H9 (cell line): ENCODE measurements around the gene PI16. TPM values are rescaled to one million over a fixed set of nuclear protein-coding genes. Genes with fewer than 3 reads are reported as not detected.
"Not testable (repeated sequence)": the region's sequence is repeated elsewhere in the genome, so short reads cannot be mapped to it uniquely, and the experiment has no call there.

Experiments
- DNase-seq: peaks from one replicate; pipeline ENCODE4 v3.0.0-alpha.2; 2017
- H2AFZ ChIP-seq: one replicate; pipeline ENCODE4 v1.6.1; 2013; ENCODE audit warnings: mild to moderate bottlenecking, low read length, control low read depth, moderate library complexity
- H2AK5ac ChIP-seq: 2 replicates; pipeline ENCODE4 v1.6.1; 2013; ENCODE audit warnings: low read length, control low read depth, mixed read lengths; ENCODE audit not compliant: insufficient read length
- H2BK120ac ChIP-seq: one replicate; pipeline ENCODE4 v1.6.1; 2013; ENCODE audit warnings: low read depth, mild to moderate bottlenecking, low read length, control low read depth, inconsistent platforms; ENCODE audit not compliant: poor library complexity, severe bottlenecking
- H2BK12ac ChIP-seq: 2 replicates; pipeline ENCODE4 v1.6.1; 2013; ENCODE audit warnings: low read length, control low read depth, mixed read lengths, low read depth; ENCODE audit not compliant: insufficient read length
- H2BK15ac ChIP-seq: 2 replicates; pipeline ENCODE4 v1.6.1; 2013; ENCODE audit warnings: low read depth, low read length, control low read depth
- H2BK20ac ChIP-seq: one replicate; pipeline ENCODE4 v1.6.1; 2013; ENCODE audit warnings: low read depth, mild to moderate bottlenecking, low read length, control low read depth, inconsistent platforms; ENCODE audit not compliant: poor library complexity, severe bottlenecking
- H2BK5ac ChIP-seq: 2 replicates; pipeline ENCODE4 v1.6.1; 2013; ENCODE audit warnings: low read length, control low read depth, mixed read lengths; ENCODE audit not compliant: insufficient read length
- H3K14ac ChIP-seq: 2 replicates; pipeline ENCODE4 v1.6.1; 2013; ENCODE audit warnings: low read length, control low read depth; ENCODE audit not compliant: insufficient read depth
- H3K18ac ChIP-seq: 2 replicates; pipeline ENCODE4 v1.6.1; 2013; ENCODE audit warnings: low read depth, mild to moderate bottlenecking, mixed read lengths, low read length, control low read depth; ENCODE audit not compliant: insufficient read length
- H3K23ac ChIP-seq: 2 replicates; pipeline ENCODE4 v1.6.1; 2013; ENCODE audit warnings: low read length, control low read depth, mixed read lengths, low read depth; ENCODE audit not compliant: insufficient read length
- H3K23me2 ChIP-seq: 2 replicates; pipeline ENCODE4 v1.6.1; 2013; ENCODE audit warnings: low read depth, mild to moderate bottlenecking, mixed read lengths, low read length, control low read depth; ENCODE audit not compliant: insufficient read length, poor library complexity, severe bottlenecking
- H3K27ac ChIP-seq: 2 replicates; pipeline ENCODE4 v1.5.1; 2013; ENCODE audit warnings: low read length, control low read depth, mixed read lengths, low read depth; ENCODE audit not compliant: insufficient read length
- H3K27me3 ChIP-seq: 2 replicates; pipeline ENCODE4 v1.6.1; 2013; ENCODE audit warnings: low read length, control low read depth, inconsistent platforms; ENCODE audit not compliant: insufficient read depth
- H3K4ac ChIP-seq: 2 replicates; pipeline ENCODE4 v1.6.1; 2013; ENCODE audit warnings: low read depth, mild to moderate bottlenecking, control low read depth, inconsistent platforms, low read length, moderate library complexity
- H3K4me1 ChIP-seq: 2 replicates; pipeline ENCODE4 v1.6.1; 2013; ENCODE audit warnings: low read length, control low read depth, inconsistent platforms; ENCODE audit not compliant: insufficient read depth
- H3K4me2 ChIP-seq: 2 replicates; pipeline ENCODE4 v1.6.1; 2013; ENCODE audit warnings: low read length, control low read depth, mixed read lengths; ENCODE audit not compliant: insufficient read length, insufficient read depth
- H3K56ac ChIP-seq: 2 replicates; pipeline ENCODE4 v1.6.1; 2013; ENCODE audit warnings: low read depth, mild to moderate bottlenecking, mixed read lengths, low read length, control low read depth; ENCODE audit not compliant: insufficient read length
- H3K79me1 ChIP-seq: 2 replicates; pipeline ENCODE4 v1.6.1; 2013; ENCODE audit warnings: low read depth, mild to moderate bottlenecking, moderate library complexity, low read length, control low read depth, inconsistent platforms; ENCODE audit not compliant: insufficient read depth, poor library complexity, severe bottlenecking
- H3K79me2 ChIP-seq: 2 replicates; pipeline ENCODE4 v1.6.1; 2013; ENCODE audit warnings: low read length, control low read depth, inconsistent platforms; ENCODE audit not compliant: insufficient read depth
- H3K9ac ChIP-seq: 2 replicates; pipeline ENCODE4 v1.6.1; 2013; ENCODE audit warnings: low read length, control low read depth, mixed read lengths; ENCODE audit not compliant: insufficient read length; ENCODE audit errors: extremely low read depth
- H3K9me3 ChIP-seq: one replicate; pipeline ENCODE4 v1.6.1; 2013; ENCODE audit warnings: low read depth, low read length, inconsistent platforms; ENCODE audit not compliant: control insufficient read depth
- H3T11ph ChIP-seq: one replicate; pipeline ENCODE4 v1.6.1; 2013; ENCODE audit warnings: mild to moderate bottlenecking, low read length, control low read depth, inconsistent platforms
- H4K20me1 ChIP-seq: one replicate; pipeline ENCODE4 v1.6.1; 2013; ENCODE audit not compliant: control insufficient read depth, insufficient read length, insufficient read depth
- H4K5ac ChIP-seq: 2 replicates; pipeline ENCODE4 v1.6.1; 2013; ENCODE audit warnings: low read depth, mild to moderate bottlenecking, mixed read lengths, low read length, control low read depth; ENCODE audit not compliant: insufficient read length
- H4K8ac ChIP-seq: replicated peaks from 2 replicates; pipeline ENCODE4 v1.6.1; 2013; ENCODE audit warnings: low read length, control low read depth, mixed read lengths, low read depth; ENCODE audit not compliant: insufficient read length
- H4K91ac ChIP-seq: 2 replicates; pipeline ENCODE4 v1.6.1; 2013; ENCODE audit warnings: low read depth, mild to moderate bottlenecking, moderate library complexity, mixed read lengths, low read length, control low read depth; ENCODE audit not compliant: insufficient read length
- H3K27ac Mint-ChIP-seq, 3 experiments: 2 replicates in 2 of 3; 3 replicates in 1 of 3; pipeline ENCODE4 v1.8.0; 2020 to 2021; ENCODE audit warnings: mixed read lengths in 3 of 3, mild to moderate bottlenecking in 1 of 3, moderate library complexity in 1 of 3
- H3K27me3 Mint-ChIP-seq: 2 replicates; pipeline ENCODE4 v1.8.0; 2021; ENCODE audit warnings: low read depth, mild to moderate bottlenecking, moderate library complexity, mixed read lengths
- H3K36me3 Mint-ChIP-seq, 3 experiments: 2 replicates in 2 of 3; 3 replicates in 1 of 3; pipeline ENCODE4 v1.8.0; 2020 to 2021; ENCODE audit warnings: low read depth in 3 of 3, mixed read lengths in 3 of 3; ENCODE audit not compliant: insufficient read depth in 1 of 3
- H3K4me1 Mint-ChIP-seq, 2 experiments: 2 replicates each; pipeline ENCODE4 v1.8.0; 2020; ENCODE audit warnings: mixed read lengths in 2 of 2
- H3K4me3 Mint-ChIP-seq, 2 experiments: 2 replicates in 1 of 2; 3 replicates in 1 of 2; pipeline ENCODE4 v1.8.0; 2020 to 2021; ENCODE audit warnings: mild to moderate bottlenecking in 2 of 2, mixed read lengths in 2 of 2, moderate library complexity in 1 of 2
- H3K9me3 Mint-ChIP-seq, 2 experiments: 2 replicates in 1 of 2; 3 replicates in 1 of 2; pipeline ENCODE4 v1.8.0; 2020; ENCODE audit warnings: mild to moderate bottlenecking in 2 of 2, mixed read lengths in 2 of 2, moderate library complexity in 1 of 2
- WGBS: extraction: QIAGEN DNeasy Blood & Tissue Kit; methylation state at CpG from one replicate; pipeline ENCODE4 v1.1.7; 2013; ENCODE audit warnings: missing lambda C conversion rate, low lambda C conversion rate, mixed read lengths; ENCODE audit not compliant: insufficient read length; ENCODE audit errors: extremely low coverage; 5-methylcytosine and 5-hydroxymethylcytosine counted together
- total RNA-seq: library from RNA; stranded (reverse); gene quantifications from 2 replicates; pipeline ENCODE4 v1.2.1, GENCODE V29; 2021
- TF ChIP-seq, protein P1 (sequence below): fragments of 200-600 bp; sonication (generic); conservative IDR thresholded peaks from 3 replicates; pipeline ENCODE4 v1.8.0; 2021; ENCODE audit warnings: antibody characterized with exemption, mild to moderate bottlenecking

The PI16 gene
- total RNA-seq, 1 experiment from 2014 or later = not detected

GRCh38 chr6:36989264-36989663, 34.7 kb downstream of the PI16 start:
- no peak overlapping the region for H3T11ph ChIP-seq
- no peak overlapping the region for H3K4me2 ChIP-seq
- no peak overlapping the region for H2BK5ac ChIP-seq
- H3K9me3 Mint-ChIP-seq = no peaks in the 10 kb centered on the region
- peaks cover 21% of the 10 kb centered on the region for H3K23me2 ChIP-seq
- DNase-seq = no peak
- no peak overlapping the region for H4K91ac ChIP-seq
- no peak overlapping the region for H2BK15ac ChIP-seq
- no CpG with 5 or more reads among the region's 6 CpGs for WGBS
- H4K20me1 ChIP-seq = no peaks in the 10 kb centered on the region
- H3K4me1 Mint-ChIP-seq = peaks cover 8 to 9% of the 10 kb centered on the region in 2 experiments
- H2AFZ ChIP-seq = no peak overlapping the region
- no peak overlapping the region for H4K8ac ChIP-seq
- H2BK20ac ChIP-seq = no peak overlapping the region
- H2BK12ac ChIP-seq = no peak overlapping the region
- H2BK120ac ChIP-seq = no peak overlapping the region
- no peak overlapping the region for H3K4me3 Mint-ChIP-seq
- no peak overlapping the region for H3K9ac ChIP-seq
- H3K4me1 ChIP-seq = peaks cover 3% of the 10 kb centered on the region; the same call in 1 of the 2 replicates
- H3K27ac ChIP-seq = no peak overlapping the region
- no peak overlapping the region for H3K14ac ChIP-seq
- H3K36me3 Mint-ChIP-seq = no peaks in the 10 kb centered on the region; a peak in 1 of 7 replicates
- H3K56ac ChIP-seq = no peak overlapping the region
- no peak overlapping the region for H3K18ac ChIP-seq
- no peaks in the 10 kb centered on the region for H3K79me1 ChIP-seq
- H3K4ac ChIP-seq = no peak overlapping the region
- H3K27ac Mint-ChIP-seq = no peak overlapping the region
- H3K27me3 ChIP-seq = no peaks in the 10 kb centered on the region
- H3K23ac ChIP-seq = no peak overlapping the region
- peaks cover 12% of the 10 kb centered on the region; the same call in 1 of the 2 replicates for H3K79me2 ChIP-seq
- no peak overlapping the region for H2AK5ac ChIP-seq
- no peak overlapping the region for H4K5ac ChIP-seq
- TF ChIP-seq, protein P1, sequence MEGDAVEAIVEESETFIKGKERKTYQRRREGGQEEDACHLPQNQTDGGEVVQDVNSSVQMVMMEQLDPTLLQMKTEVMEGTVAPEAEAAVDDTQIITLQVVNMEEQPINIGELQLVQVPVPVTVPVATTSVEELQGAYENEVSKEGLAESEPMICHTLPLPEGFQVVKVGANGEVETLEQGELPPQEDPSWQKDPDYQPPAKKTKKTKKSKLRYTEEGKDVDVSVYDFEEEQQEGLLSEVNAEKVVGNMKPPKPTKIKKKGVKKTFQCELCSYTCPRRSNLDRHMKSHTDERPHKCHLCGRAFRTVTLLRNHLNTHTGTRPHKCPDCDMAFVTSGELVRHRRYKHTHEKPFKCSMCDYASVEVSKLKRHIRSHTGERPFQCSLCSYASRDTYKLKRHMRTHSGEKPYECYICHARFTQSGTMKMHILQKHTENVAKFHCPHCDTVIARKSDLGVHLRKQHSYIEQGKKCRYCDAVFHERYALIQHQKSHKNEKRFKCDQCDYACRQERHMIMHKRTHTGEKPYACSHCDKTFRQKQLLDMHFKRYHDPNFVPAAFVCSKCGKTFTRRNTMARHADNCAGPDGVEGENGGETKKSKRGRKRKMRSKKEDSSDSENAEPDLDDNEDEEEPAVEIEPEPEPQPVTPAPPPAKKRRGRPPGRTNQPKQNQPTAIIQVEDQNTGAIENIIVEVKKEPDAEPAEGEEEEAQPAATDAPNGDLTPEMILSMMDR = no peak
- no peaks in the 10 kb centered on the region for H3K9me3 ChIP-seq
- H3K27me3 Mint-ChIP-seq = peaks cover 3% of the 10 kb centered on the region

DNA sequence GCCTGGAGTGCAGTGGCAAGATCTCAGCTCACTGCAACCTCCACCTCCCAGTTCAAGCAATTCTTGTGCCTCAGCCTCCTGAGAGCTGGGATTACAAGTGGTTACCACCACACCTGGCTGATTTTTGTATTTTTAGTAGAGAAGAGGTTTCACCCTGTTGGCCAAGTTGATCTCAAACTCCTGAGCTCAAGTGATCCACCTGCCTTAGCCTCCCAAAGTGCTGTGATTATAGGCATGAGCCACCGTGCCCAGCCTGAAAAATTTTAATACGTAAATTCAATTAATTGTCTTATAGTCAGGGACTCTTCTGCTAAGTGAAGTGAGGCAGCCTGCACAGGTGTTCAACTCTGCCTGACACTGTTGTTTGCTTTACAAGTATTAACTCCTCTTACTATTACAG, 35.9 kb downstream of the PI16 start:
- not testable (repeated sequence) for H3K4me2 ChIP-seq, H3K4me3 Mint-ChIP-seq, H3K79me1 ChIP-seq, H2BK120ac ChIP-seq, H2BK12ac ChIP-seq, H3K36me3 Mint-ChIP-seq, H3K9ac ChIP-seq, H4K20me1 ChIP-seq, H2BK15ac ChIP-seq, H2AK5ac ChIP-seq, H3T11ph ChIP-seq, H3K4me1 Mint-ChIP-seq, DNase-seq, H3K56ac ChIP-seq, H3K4ac ChIP-seq, H4K91ac ChIP-seq, H4K8ac ChIP-seq, H4K5ac ChIP-seq, H3K4me1 ChIP-seq, H3K27me3 Mint-ChIP-seq, H2BK5ac ChIP-seq, H3K9me3 ChIP-seq, H3K27ac Mint-ChIP-seq, H3K27ac ChIP-seq, H3K9me3 Mint-ChIP-seq, H3K79me2 ChIP-seq, H3K23ac ChIP-seq, H2AFZ ChIP-seq, H3K27me3 ChIP-seq, H3K18ac ChIP-seq, H2BK20ac ChIP-seq, H3K14ac ChIP-seq
- no CpG with 5 or more reads among the region's 2 CpGs for WGBS
- H3K23me2 ChIP-seq = peaks cover 11% of the 10 kb centered on the region
